SHP77 (cell line): Measurements from ENCODE around the gene NRIP1.

ENCODE experiments used
- DNase-seq, 2 experiments: peaks; one replicate each; lab custom pipeline; 2025; lab: John Stamatoyannopoulos, UW

NRIP1 gene

GRCh38 chr21:14911351-14911750, 153.4 kb downstream of the NRIP1 start:
- DNase-seq: no peak
